ENCODE data around the gene ZBED5.
"Not testable (repeated sequence)": the region's sequence is repeated elsewhere in the genome, so short reads cannot be mapped to it uniquely, and the experiment has no call there.

ZBED5 gene

DNA sequence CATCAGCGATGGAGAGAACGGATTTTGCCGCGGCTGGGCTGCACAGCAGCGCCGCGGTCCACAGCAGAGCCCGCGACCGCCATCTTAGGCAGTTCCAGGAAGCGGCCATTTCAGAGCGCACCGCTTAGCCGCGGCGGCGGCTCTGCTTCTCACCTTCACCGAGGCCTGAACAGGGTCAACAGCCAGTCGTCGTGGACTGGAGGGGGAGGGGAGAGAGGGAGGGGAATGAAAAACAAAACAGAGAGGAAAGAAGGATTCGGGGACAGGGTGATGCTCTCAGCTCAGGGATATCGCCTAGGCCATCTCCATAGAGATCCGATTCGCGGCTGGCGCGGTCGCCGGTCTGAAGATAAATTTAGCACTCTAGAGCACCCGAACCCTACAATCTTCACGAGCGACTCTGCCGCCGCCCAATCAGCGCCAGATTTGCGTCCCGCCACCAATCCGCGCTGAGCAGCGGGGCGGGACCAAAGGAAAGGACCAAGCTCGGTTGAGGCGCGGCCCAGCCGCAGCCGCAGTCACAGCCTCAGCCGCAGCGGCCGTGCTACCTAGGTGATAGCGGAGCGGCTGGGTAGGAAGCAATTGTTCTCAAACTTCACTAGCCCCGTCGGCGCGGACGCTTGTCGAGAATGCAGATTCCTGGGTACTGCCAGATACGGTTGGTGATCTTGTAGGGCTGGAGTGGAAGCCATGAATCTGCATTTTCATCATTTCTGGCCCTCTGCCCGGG lies at the start of gene ZBED5:
ZBED5 (minus strand) TSS at position 345 of the 730 bp plus-strand sequence. CDS start 3,108 bp downstream, outside the sequence.
- DNase-seq = peak; percentile 84 to 94 (median 88)

DNA sequence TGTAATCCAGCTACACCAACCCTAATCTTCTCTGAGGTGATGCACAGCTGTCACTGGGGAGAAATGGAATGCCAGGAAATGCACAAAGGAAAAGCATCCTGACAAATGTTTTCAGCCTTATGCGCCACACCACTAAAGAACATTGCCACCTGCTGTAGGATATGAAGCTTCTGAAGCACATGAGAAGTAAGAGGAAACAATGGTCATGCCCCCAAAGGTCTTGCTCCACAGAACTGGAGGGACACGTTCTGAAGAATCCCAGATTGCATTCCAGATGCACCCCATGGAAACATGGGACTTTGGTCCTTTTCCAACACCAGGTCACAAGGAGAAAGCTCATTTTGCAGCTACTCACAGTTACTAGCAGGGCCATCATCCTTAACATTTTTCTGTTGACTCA lies 48.7 kb upstream of the ZBED5 start:
- DNase-seq = no peak

DNA sequence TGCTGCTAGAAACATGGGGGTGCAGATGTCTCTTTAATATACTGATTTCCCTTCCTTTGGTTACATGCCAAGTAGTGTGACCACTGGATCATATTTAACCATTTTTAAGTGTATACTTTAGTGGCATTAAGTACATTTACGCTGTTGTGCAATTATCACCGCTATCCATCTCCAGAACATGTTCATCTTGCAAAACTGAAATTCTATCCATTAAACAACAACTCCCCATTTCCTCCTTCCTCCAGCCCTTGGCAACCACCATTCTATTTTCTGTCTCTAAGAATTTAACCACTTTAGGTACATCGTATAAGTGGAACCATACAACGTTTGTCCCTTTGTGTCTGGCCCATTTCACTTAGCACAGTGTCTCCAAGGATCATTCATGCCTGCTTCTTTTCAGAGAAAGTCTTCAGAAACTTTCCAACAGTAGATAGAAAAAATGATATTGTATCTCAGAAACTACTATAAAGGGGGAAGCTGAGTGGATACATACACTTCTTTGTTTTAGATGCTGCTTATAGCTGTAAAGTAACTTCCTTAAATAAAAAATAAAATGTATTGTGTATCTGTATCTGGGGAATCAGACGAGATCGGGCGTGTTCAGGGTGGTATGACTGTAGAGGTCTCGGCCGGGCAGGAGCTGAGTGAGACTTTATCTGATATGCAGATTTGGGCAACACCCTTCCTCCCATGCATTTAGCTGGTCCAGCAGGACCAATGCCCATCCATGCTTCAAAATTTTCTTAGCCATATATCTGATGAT lies 44.6 kb upstream of the ZBED5 start:
- DNase-seq = no peak

GRCh38 chr11:10900681-10901415 lies 43.0 kb upstream of the ZBED5 start:
- DNase-seq = no peak

GRCh38 chr11:10899121-10899830 lies 41.4 kb upstream of the ZBED5 start:
- DNase-seq = no peak

- DNase-seq = no peak
Measured at GRCh38 chr11:10898763-10899025, 40.8 kb upstream of the ZBED5 start.

GRCh38 chr11:10898003-10898762 lies 40.3 kb upstream of the ZBED5 start:
- DNase-seq = no peak

DNA sequence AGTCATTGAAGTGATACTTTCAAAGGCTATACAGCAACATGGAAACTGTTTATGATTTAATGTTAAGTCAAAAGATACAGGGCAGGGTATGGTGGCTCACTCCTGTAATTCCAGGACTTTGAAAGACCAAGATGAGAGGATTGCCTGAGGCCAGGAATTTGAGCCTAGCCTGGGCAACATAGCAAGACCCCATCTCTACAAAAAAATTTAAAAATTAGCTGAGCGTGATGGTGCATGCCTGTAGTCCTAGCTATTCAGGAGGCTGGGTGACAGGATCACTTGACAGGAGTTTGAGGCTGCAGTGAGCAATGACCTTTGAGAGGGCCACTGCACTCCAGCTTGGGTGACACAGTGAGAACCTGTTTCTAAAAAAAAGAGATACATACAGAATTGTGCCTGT lies 39.3 kb upstream of the ZBED5 start:
- DNase-seq = no peak

DNA sequence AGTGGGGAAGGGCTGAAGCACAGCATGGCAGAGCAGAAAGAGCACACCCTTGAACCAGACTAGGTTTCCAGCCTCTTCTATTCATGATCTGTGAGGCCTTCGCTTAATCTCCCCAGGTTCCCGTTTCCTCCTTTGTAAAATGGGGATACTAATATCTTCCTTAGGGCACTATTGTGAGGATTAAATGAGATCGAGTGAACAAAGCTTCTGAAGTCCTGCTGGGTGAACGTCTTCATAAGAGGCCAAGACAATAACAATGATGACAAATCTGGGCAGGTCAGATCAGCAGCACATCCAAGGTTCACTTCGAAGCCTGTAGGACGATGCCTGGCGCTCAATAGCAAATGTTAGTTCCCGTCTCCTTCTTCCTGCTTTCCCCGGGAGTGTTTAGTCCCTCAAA lies 38.6 kb upstream of the ZBED5 start:
- no peak for DNase-seq

DNA sequence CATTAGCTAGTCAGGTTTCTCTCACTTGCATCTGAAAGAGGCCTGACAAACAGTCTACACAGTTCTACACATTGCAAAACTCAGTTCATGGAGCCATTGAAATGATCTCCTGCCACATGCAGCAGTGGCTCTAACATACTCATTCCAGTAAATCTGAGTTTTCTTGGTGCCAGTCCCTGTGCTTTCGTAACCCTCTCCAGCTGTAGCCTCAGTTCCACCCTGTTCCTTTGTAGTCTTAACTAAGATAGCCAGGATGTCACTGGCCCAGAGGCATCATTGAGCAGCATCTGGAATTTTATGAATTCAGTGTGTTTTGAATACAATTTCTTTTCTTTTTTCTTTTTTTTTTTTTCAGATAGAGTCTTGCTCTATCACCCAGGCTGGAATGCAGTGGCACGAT lies 37.4 kb upstream of the ZBED5 start:
- no peak for DNase-seq

DNA sequence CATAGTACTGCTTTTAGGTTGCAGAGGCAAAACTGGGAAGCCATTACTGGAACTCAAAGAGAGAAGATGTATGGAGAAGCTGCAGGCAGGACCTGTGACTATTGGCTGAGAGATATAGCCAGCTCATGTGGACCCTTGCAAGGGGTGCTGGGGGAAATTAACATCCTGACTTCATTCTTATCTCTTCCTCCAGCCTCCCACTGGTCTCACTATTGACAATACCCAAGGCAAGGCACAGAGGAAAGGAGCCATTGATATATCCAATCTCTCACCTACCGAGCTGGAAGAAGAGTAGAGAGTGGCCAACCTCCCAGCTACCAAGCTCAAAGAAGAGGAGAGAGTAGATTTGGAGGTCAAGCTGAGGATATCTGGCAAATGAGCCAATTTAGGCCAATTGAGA lies 36.8 kb upstream of the ZBED5 start:
- DNase-seq = no peak

GRCh38 chr11:10893714-10894151 lies 35.9 kb upstream of the ZBED5 start:
- DNase-seq = no peak

DNA sequence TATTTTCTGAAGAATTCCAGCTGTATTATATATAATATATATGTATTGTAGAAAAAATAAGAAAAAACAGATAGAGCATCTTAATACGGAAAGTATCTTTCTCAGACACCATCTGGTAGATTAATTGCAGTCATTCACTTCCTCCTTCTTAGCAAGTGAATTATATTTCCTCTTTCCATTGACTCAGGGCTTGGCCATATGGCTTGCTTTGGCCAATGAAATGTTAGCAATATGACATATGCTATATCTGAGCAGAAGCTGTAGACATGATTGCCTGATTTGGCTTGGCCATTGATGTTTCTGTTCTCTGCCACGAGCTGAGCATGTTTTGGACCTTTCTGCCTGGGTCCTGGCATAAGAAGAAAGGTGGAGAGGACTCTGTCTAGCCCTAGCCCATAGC lies 34.4 kb upstream of the ZBED5 start:
- DNase-seq = no peak

DNA sequence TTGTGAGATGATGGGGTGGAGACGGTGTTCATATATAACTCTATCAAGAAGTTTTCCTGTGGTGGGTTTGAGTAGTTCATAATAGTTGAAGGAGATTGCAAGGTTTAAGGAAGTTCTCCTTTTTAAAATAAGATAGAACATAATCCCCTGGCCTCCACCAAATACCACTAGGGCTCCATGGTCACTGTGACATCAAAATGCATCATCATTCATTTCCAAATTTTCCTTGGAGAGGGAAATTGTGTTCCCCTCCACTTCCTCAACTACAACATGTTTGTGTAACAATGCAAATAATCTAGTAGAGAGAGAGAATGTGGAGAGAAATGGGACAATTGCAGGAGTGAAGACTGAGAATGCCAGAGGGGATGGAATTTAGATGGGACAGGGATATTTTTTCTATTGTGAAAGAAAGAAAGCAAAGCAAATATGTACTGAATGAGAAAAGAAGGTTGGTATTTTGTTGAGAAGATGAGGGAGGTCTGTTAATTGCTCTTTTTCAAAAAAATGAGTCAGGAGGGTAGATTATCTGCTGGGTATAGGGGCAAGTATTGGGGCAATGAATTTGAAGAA lies 33.4 kb upstream of the ZBED5 start:
- no peak for DNase-seq

DNA sequence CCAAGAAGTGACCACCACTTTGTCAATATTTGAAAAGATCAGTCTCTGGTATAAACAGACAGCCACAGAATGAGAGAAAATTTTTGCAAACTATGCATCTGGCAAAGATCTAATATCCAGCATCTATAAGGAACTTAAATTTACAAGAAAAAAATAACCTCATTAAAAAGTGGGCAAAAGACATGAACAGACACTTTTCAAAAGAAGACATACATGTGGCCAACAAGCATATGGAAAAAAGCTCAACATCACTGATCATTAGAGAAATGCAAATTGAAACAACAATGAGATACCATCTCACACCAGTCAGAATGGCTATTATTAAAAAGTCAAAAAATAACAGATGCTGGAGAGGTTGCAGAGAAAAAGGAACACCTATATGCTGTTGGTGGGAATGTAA lies 32.2 kb upstream of the ZBED5 start:
- DNase-seq = not testable (repeated sequence)

DNA sequence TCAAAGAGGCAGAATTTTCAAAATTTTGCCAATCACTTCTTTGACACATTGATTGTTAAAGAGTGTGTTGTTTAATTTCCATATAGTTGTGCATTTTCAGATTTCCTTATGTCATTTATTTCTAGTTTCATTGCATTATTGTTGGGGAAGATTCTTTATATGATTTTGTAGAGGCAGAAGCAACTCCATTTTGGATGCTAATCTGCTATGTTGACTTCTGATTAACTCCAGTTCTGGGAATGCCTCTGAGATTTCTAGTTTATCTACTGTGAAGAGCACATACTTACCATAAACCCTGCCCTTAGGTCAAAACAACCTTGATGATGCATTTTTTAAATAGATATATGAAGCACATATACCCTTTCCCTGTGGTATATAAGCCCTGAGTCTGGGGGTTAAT lies 29.5 kb upstream of the ZBED5 start:
- no peak for DNase-seq

DNA sequence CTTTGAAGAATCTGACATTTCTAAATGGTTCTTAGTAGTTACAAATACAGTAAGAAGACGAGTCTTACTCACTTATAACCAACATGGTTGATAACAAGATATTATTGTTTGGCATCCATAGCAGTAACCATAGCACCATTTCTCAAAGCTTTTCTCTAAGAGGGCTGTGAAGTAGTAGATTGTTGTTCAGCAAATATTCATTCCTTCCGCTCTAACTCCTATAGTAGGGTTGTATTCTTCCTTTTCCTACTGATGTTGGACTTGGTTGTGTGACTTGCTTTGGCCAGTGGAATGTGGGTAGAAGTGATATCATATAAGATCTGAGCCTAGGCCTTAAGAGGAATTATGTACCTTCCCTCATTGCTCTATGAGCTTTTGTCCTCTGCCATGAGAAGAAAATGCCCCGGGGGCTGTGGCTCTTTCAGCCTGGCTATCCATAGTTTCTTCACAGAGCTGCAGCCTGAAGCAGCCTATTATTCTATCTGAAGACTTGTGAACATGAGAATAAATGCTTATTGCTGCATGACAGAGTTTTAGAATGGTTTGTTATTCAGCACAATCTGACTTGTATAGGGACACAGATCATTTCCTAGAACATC lies 28.9 kb upstream of the ZBED5 start:
- no peak for DNase-seq

DNA sequence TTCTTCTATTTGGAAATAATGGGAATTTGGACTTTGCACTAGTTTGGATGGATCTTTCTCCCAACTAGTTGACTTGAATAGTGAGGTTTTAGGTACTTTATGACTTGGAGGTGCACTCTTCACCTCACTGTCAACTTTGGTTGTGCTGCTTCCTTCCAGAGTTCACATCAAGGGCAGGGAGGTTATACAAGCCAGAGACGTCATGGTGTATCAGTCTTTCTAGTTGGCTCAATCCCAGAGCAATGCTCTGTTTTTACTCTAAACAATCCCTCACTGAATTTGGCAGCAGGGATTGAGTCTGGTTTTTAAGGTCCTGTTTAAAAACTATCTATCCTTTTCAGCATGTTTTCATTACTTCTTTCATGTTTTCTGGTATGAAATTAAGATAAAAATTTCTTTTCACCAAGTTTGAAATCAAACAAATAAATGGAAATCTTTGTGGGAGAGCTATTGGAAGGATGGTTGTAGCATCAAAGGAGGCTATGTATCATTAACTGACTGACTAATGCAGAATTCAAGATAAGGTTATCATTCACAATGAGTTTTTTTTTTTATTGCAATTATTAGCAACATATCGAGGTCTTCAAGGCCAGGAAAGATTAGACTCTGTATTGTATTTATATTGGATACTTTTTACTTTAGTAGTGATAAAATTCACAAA lies 28.0 kb upstream of the ZBED5 start:
- DNase-seq = no peak

- not testable (repeated sequence) for DNase-seq
Measured at GRCh38 chr11:10884292-10884691, 26.4 kb upstream of the ZBED5 start.

GRCh38 chr11:10881892-10882291 lies 24.0 kb upstream of the ZBED5 start:
- no peak for DNase-seq
